HG03025 (cell line): ENCODE data around the gene PPIP5K1.
"Not testable (repeated sequence)": the region's sequence is repeated elsewhere in the genome, so short reads cannot be mapped to it uniquely, and the experiment has no call there.

Experiments
- ATAC-seq: cut with Tn5 transposase; IDR thresholded peaks from one replicate; pipeline ENCODE4 v1.9.1; 2021; ENCODE audit warnings: mild to moderate bottlenecking, moderate library complexity; ENCODE audit not compliant: unreplicated experiment, low FRiP score

Gene PPIP5K1

GRCh38 chr15:43589778-43590466, at the start of gene PPIP5K1:
Gene PPIP5K1, minus strand, starts transcription at chr15:43590208. Its CDS starts 5,704 bp downstream, at chr15:43584504.
- peak; percentile 73 for ATAC-seq

GRCh38 chr15:43638464-43639204, 48.6 kb upstream of the PPIP5K1 start:
- ATAC-seq = not testable (repeated sequence)

- not testable (repeated sequence) for ATAC-seq
Observed at GRCh38 chr15:43626937-43627336, 36.9 kb upstream of the PPIP5K1 start.

GRCh38 chr15:43625106-43625505, 35.1 kb upstream of the PPIP5K1 start:
- ATAC-seq = no peak

- not testable (repeated sequence) for ATAC-seq
Observed at GRCh38 chr15:43622068-43622799, 32.2 kb upstream of the PPIP5K1 start.

DNA sequence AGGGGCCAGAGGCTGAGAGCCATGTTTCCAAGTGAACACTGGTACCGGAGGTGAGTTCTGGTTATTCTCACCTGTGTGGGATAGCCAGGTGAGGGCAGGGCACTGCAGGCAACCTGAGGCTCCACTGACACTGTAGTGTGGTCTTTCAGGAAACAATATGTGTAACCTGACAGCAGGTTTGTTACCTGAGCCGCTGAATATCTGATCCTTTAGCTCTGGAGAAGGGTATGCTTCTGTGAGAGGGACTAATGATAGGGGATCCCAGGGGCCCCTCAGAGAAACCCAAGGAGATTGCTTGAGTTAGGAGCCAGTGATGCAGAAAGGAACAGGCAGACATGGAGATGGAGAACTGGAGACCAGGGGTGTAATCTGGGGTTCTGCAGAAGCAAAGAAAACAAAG, 28.7 kb upstream of the PPIP5K1 start, which contains the start of gene STRC:
Gene STRC (minus strand): TSS at position 101 of the 400 bp plus-strand sequence. CDS start 78 bp downstream, at position 23.
- ATAC-seq = not testable (repeated sequence)

- ATAC-seq = not testable (repeated sequence)
Observed at GRCh38 chr15:43617750-43618149, 27.7 kb upstream of the PPIP5K1 start.

DNA sequence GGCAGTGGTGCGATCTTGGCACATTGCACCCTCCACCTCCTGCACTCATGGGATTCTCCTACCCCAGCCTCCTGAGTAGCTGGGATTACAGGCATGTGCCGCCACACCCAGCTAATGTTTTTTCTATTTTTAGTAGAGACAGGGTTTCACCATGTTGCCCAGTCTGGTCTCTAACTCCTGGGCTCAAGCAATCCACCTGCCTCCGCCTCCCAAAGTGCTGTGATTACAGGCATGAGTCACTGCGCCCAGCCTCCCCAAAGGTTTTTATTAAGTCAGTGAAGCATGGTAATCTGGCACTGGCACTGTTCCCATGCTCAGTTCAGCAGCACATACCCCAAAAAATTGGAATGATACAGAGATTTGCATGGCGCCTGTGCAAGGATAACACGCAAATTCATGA, 12.2 kb upstream of the PPIP5K1 start:
- not testable (repeated sequence) for ATAC-seq

DNA sequence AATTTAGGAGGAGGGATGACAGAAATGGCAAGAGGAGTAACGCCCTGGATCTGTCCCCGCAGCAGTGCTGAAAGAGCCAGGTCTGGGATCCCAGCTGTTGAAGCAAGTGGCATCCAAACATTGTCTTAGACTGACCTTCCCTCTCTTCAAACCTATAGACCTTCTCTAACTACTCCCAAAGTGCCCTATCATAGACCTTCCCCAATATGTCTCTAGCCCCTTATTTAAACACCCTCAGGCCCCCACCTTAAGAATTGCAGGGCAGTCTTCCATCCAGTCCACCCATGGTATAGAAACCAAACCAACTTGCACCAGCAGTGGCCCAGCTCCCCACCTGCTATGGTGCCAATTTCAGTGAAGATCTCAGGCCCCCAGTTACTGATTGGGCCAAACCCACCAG, 10.2 kb upstream of the PPIP5K1 start:
- not testable (repeated sequence) for ATAC-seq

- ATAC-seq = not testable (repeated sequence)
Observed at GRCh38 chr15:43599131-43599530, 9.1 kb upstream of the PPIP5K1 start.

GRCh38 chr15:43593328-43594190, 3.6 kb upstream of the PPIP5K1 start, which contains the start of gene CKMT1B:
Gene CKMT1B, plus strand, starts transcription at chr15:43594027. Its CDS starts 192 bp downstream, at chr15:43594219.
- not testable (repeated sequence) for ATAC-seq

DNA sequence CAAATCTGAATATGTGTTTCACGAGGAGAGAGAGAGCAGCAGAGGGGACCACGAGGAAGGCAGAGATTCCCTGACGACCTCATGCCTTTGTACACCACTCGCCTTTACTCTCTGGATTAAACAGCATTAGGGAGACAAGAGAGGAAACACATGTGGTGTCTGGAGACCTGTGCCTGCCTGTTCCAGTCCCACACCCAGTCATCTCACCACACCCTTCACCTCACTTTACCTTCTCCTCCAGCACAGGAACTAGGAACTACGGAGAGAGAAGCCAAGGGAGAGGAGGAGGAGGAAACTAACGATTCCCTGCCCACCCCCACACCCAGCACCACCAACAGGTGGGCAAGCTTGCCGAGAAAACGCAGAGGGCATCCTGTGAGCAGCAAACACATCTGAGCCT, 2.8 kb upstream of the PPIP5K1 start:
- not testable (repeated sequence) for ATAC-seq

GRCh38 chr15:43574607-43575006, 15.4 kb downstream of the PPIP5K1 start:
- ATAC-seq = not testable (repeated sequence)

- ATAC-seq = not testable (repeated sequence)
Observed at GRCh38 chr15:43566615-43567014, 23.4 kb downstream of the PPIP5K1 start.

DNA sequence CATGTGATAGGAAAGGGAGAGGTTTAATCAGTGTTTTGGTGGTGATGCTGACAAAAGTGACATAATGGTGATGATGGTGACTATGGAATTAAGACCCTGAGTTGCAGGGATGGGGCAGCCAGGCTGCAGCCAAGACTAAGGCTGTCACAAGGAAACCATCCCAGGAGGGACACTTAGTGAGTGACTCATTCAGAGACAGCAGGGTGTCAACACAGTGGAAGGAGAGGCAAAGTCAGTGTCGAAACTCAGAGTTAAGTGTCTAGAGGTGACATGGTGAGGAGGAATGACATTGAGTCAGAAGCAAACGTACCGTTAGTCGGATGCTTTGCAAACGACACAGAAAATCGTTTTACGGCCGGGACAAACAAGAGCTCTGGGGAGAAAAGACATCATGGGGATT, 26.2 kb downstream of the PPIP5K1 start:
- ATAC-seq = not testable (repeated sequence)

- ATAC-seq = not testable (repeated sequence)
Observed at GRCh38 chr15:43562753-43563152, 27.3 kb downstream of the PPIP5K1 start.

DNA sequence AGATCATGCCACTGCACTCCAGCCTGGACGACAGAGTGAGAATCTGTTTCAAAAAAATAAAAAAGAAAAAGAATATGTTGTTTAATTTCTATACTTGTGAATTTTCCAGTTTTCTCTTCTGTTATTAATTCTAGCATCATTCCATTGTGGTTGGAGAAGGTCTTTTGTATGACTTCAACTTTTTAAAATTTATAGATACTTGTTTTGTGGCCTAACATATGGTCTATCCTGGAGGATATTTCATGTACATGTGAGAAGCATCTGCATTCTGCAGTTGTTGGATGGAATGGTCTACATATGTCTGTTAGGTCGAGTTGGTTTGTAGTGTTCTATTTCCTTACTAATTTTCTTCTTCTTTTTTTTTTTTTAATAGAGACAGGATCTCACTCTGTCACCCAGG, 37.0 kb downstream of the PPIP5K1 start:
- ATAC-seq = no peak

DNA sequence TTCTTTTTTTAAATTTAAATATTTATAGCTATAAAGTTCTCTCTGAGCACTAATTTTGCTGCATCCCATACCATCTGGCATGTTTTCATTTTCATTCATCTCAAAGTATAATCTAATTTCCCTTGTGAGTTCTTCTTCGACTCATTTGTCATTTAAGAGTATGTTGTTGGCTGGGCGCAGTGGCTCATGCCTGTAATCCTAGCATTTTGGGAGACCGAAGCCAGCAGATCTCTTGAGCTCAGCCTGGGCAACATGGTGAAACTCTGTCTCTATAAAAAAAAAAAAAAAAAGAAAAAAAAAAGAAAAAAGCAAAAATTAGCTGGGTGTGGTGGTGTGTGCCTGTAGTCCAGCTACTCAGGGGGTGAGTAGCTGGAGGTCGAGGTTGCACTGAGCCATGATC, 37.8 kb downstream of the PPIP5K1 start:
- no peak for ATAC-seq

GRCh38 chr15:43550527-43551363, 39.3 kb downstream of the PPIP5K1 start:
- ATAC-seq = no peak
